GM19463 (cell line): ENCODE measurements around the gene PIK3R5.
"Not testable (repeated sequence)": the region's sequence is repeated elsewhere in the genome, so short reads cannot be mapped to it uniquely, and the experiment has no call there.

Source experiments
- ATAC-seq: cut with Tn5 transposase; IDR thresholded peaks from one replicate; pipeline ENCODE4 v1.9.1; 2021; ENCODE audit warnings: mild to moderate bottlenecking, moderate library complexity; ENCODE audit not compliant: unreplicated experiment

PIK3R5 gene

GRCh38 chr17:8865811-8866210 lies 99.7 kb downstream of the PIK3R5 start:
- ATAC-seq: no peak

GRCh38 chr17:8865385-8865784 lies 100.1 kb downstream of the PIK3R5 start:
- no peak for ATAC-seq

GRCh38 chr17:8862213-8863056 lies 103.1 kb downstream of the PIK3R5 start:
- no peak for ATAC-seq

- no peak for ATAC-seq
These were observed 103.9 kb downstream of the PIK3R5 start for GRCh38 chr17:8861495-8862181.

GRCh38 chr17:8859804-8860430 lies 105.6 kb downstream of the PIK3R5 start:
- ATAC-seq: no peak

GRCh38 chr17:8859027-8859803 lies 106.3 kb downstream of the PIK3R5 start:
- no peak for ATAC-seq

- ATAC-seq: no peak
These were observed 107.6 kb downstream of the PIK3R5 start for GRCh38 chr17:8857919-8858318.

GRCh38 chr17:8856869-8857575 lies 108.5 kb downstream of the PIK3R5 start:
- no peak for ATAC-seq

- not testable (repeated sequence) for ATAC-seq
These were observed 109.3 kb downstream of the PIK3R5 start for GRCh38 chr17:8856205-8856603.

- ATAC-seq: peak; percentile 38
These were observed 109.9 kb downstream of the PIK3R5 start for GRCh38 chr17:8855477-8856204.

- no peak for ATAC-seq
These were observed 113.9 kb downstream of the PIK3R5 start for GRCh38 chr17:8851600-8851999.

- no peak for ATAC-seq
These were observed 116.0 kb downstream of the PIK3R5 start for GRCh38 chr17:8849311-8850041.

- no peak for ATAC-seq
These were observed 117.6 kb downstream of the PIK3R5 start for GRCh38 chr17:8847891-8848290.

GRCh38 chr17:8846768-8847211 lies 118.7 kb downstream of the PIK3R5 start:
- ATAC-seq: no peak

GRCh38 chr17:8844229-8845218 lies 121.0 kb downstream of the PIK3R5 start:
- no peak for ATAC-seq

GRCh38 chr17:8843344-8843743 lies 122.2 kb downstream of the PIK3R5 start:
- no peak for ATAC-seq

GRCh38 chr17:8841844-8842243 lies 123.7 kb downstream of the PIK3R5 start:
- no peak for ATAC-seq
